HL-60 (cell line): ENCODE results near the gene TUNAR.

ENCODE experiments used
- DNase-seq, 2 experiments: peaks; one replicate each; pipeline ENCODE4 v3.0.0-alpha.2; 2010 to 2020; ENCODE audit warnings: low read depth in 1 of 2, low spot score in 1 of 2
- H3K27ac ChIP-seq: fragments of 250-450 bp; sonication (Bioruptor Pico); replicated peaks from 2 replicates; pipeline ENCODE4 v1.5.1; 2020; ENCODE audit warnings: mild to moderate bottlenecking, moderate library complexity
- H3K27me3 ChIP-seq: fragments of 250-450 bp; sonication (Bioruptor Pico); 2 replicates; pipeline ENCODE4 v1.5.1; 2021; ENCODE audit warnings: mild to moderate bottlenecking, moderate library complexity; ENCODE audit not compliant: insufficient read depth, poor library complexity, severe bottlenecking
- H3K4me3 ChIP-seq: replicated peaks from 2 replicates; pipeline ENCODE4 v1.5.1; 2011; ENCODE audit warnings: mild to moderate bottlenecking, control low read depth, low read length; ENCODE audit not compliant: insufficient read depth
- CTCF ChIP-seq: IDR thresholded peaks from one replicate; pipeline ENCODE4 v1.5.1; 2011; ENCODE audit warnings: low read length, control low read depth, inconsistent platforms; ENCODE audit not compliant: insufficient read depth
- GABPA ChIP-seq: IDR thresholded peaks from 2 replicates; pipeline ENCODE4 v1.6.1; 2012; ENCODE audit warnings: low read depth
- POLR2AphosphoS5 ChIP-seq: IDR thresholded peaks from 2 replicates; pipeline ENCODE4 v1.6.1; 2012; ENCODE audit warnings: low read depth
- REST ChIP-seq: IDR thresholded peaks from 2 replicates; pipeline ENCODE4 v1.6.1; 2012; ENCODE audit warnings: low read depth; ENCODE audit not compliant: insufficient replicate concordance
- SPI1 ChIP-seq: IDR thresholded peaks from 2 replicates; pipeline ENCODE4 v1.6.1; 2012; ENCODE audit warnings: low read depth, mild to moderate bottlenecking, borderline replicate concordance

Gene TUNAR

GRCh38 chr14:95920769-95921438 lies 44.3 kb downstream of the TUNAR start:
- Histone ChIP-seq H3K27ac (no peak overlapping the region), H3K4me3 (no peak overlapping the region), H3K27me3 (peaks cover 8% of the 10 kb centered on the region)
- no peak for TF ChIP-seq SPI1
- TF ChIP-seq CTCF: no peak
- no peak for TF ChIP-seq GABPA
- no peak for TF ChIP-seq REST
- TF ChIP-seq POLR2AphosphoS5: no peak
- DNase-seq: no peak

- no peak for DNase-seq
- Histone ChIP-seq H3K27ac (no peak overlapping the region), H3K4me3 (no peak overlapping the region), H3K27me3 (peaks cover 7% of the 10 kb centered on the region)
- TF ChIP-seq POLR2AphosphoS5 (no peak), CTCF (no peak), REST (no peak), GABPA (no peak), SPI1 (no peak)
Observed at GRCh38 chr14:95922080-95922479, 45.4 kb downstream of the TUNAR start.

GRCh38 chr14:95928751-95929150 lies 52.1 kb downstream of the TUNAR start:
- TF ChIP-seq GABPA: no peak
- no peak for TF ChIP-seq SPI1
- TF ChIP-seq POLR2AphosphoS5: no peak
- TF ChIP-seq REST: no peak
- TF ChIP-seq CTCF: no peak
- peaks cover 2% of the 10 kb centered on the region for H3K27me3 ChIP-seq
- H3K4me3 ChIP-seq: no peak overlapping the region
- no peak overlapping the region for H3K27ac ChIP-seq
- DNase-seq: no peak
